HG02840 (cell line): ENCODE data around the gene GALE.
"Not testable (repeated sequence)": the region's sequence is repeated elsewhere in the genome, so short reads cannot be mapped to it uniquely, and the experiment has no call there.

Source experiments
- ATAC-seq: cut with Tn5 transposase; IDR thresholded peaks from one replicate; pipeline ENCODE4 v1.9.1; 2021; ENCODE audit warnings: mild to moderate bottlenecking, moderate library complexity, moderate number of reproducible peaks; ENCODE audit not compliant: unreplicated experiment, low FRiP score

GALE gene

GRCh38 chr1:23800400-23801337 lies at the start of gene GALE:
Gene GALE, minus strand, starts transcription at chr1:23800754. Its CDS starts 1,747 bp downstream, at chr1:23799007.
- peak; percentile 70 for ATAC-seq

GRCh38 chr1:23848673-23849616 lies 48.4 kb upstream of the GALE start:
- ATAC-seq: no peak

GRCh38 chr1:23847482-23848095 lies 47.0 kb upstream of the GALE start:
- not testable (repeated sequence) for ATAC-seq

GRCh38 chr1:23845163-23845562 lies 44.6 kb upstream of the GALE start:
- no peak for ATAC-seq

GRCh38 chr1:23843644-23844043 lies 43.1 kb upstream of the GALE start:
- ATAC-seq: no peak

GRCh38 chr1:23838401-23838866 lies 37.9 kb upstream of the GALE start:
- ATAC-seq: no peak

- no peak for ATAC-seq
These were observed 37.4 kb upstream of the GALE start for GRCh38 chr1:23837908-23838307.

GRCh38 chr1:23836037-23836436 lies 35.5 kb upstream of the GALE start:
- no peak for ATAC-seq

GRCh38 chr1:23834156-23834555 lies 33.6 kb upstream of the GALE start:
- not testable (repeated sequence) for ATAC-seq

- no peak for ATAC-seq
These were observed 27.2 kb upstream of the GALE start for GRCh38 chr1:23827717-23828116.

GRCh38 chr1:23826590-23826989 lies 26.0 kb upstream of the GALE start:
- not testable (repeated sequence) for ATAC-seq

GRCh38 chr1:23825762-23826522 lies 25.4 kb upstream of the GALE start:
- ATAC-seq: no peak

- ATAC-seq: peak; percentile 81
These were observed 24.7 kb upstream of the GALE start, which contains the start of gene HMGCL for GRCh38 chr1:23825076-23825761. Gene HMGCL, minus strand, starts transcription at chr1:23825429. Its CDS starts 14 bp downstream, at chr1:23825415.

- ATAC-seq: peak; percentile 8
These were observed 24.1 kb upstream of the GALE start for GRCh38 chr1:23824711-23825075.

GRCh38 chr1:23823767-23824166 lies 23.2 kb upstream of the GALE start:
- ATAC-seq: no peak

- no peak for ATAC-seq
These were observed 17.1 kb upstream of the GALE start for GRCh38 chr1:23817633-23818032.

- no peak for ATAC-seq
These were observed 16.4 kb upstream of the GALE start for GRCh38 chr1:23816906-23817305.

GRCh38 chr1:23816361-23816760 lies 15.8 kb upstream of the GALE start:
- ATAC-seq: no peak

- ATAC-seq: no peak
These were observed 13.5 kb upstream of the GALE start for GRCh38 chr1:23814016-23814415.
